Activated CD8-positive, alpha-beta memory T cell treated with anti-CD3 and anti-CD28 coated beads, Interleukin-2, amount 50 U/mL, for 1 hour (primary cell): Measurements from ENCODE around the gene FAM174C.

Experiments used
- DNase-seq: peaks from one replicate; pipeline ENCODE4 v3.0.0-alpha.2; 2020; ENCODE audit errors: extremely low read depth

The FAM174C gene

GRCh38 chr19:1250437-1251260, 24.7 kb upstream of the FAM174C start:
- no peak for DNase-seq

- no peak for DNase-seq
Measured at GRCh38 chr19:1251330-1252220, 23.8 kb upstream of the FAM174C start.

- DNase-seq, result no peak
Measured at GRCh38 chr19:1252221-1252820, 23.0 kb upstream of the FAM174C start.

- no peak for DNase-seq
Measured at GRCh38 chr19:1252821-1253513, 22.4 kb upstream of the FAM174C start.

GRCh38 chr19:1253514-1254080, 21.7 kb upstream of the FAM174C start:
- no peak for DNase-seq

- DNase-seq, result no peak
Measured at GRCh38 chr19:1254081-1254527, 21.2 kb upstream of the FAM174C start.

GRCh38 chr19:1254530-1255185, 20.7 kb upstream of the FAM174C start:
- no peak for DNase-seq

- DNase-seq, result no peak
Measured at GRCh38 chr19:1255186-1256161, 19.9 kb upstream of the FAM174C start.

- DNase-seq, result no peak
Measured at GRCh38 chr19:1256646-1257474, 18.5 kb upstream of the FAM174C start.

GRCh38 chr19:1257475-1258162, 17.7 kb upstream of the FAM174C start:
- no peak for DNase-seq

GRCh38 chr19:1258163-1258492, 17.2 kb upstream of the FAM174C start:
- no peak for DNase-seq

GRCh38 chr19:1258707-1259205, 16.6 kb upstream of the FAM174C start:
- no peak for DNase-seq

GRCh38 chr19:1259206-1259875, 16.0 kb upstream of the FAM174C start:
- no peak for DNase-seq

- no peak for DNase-seq
Measured at GRCh38 chr19:1259876-1260748, 15.2 kb upstream of the FAM174C start.

GRCh38 chr19:1260749-1261537, 14.4 kb upstream of the FAM174C start:
- DNase-seq, result peak; percentile 94

GRCh38 chr19:1261538-1261797, 13.9 kb upstream of the FAM174C start:
- DNase-seq, result no peak
